Measurements from ENCODE around the gene RTN4. TPM values are rescaled to one million over a fixed set of nuclear protein-coding genes. Genes with fewer than 3 reads are reported as not detected.

The RTN4 gene
- polyA plus RNA-seq, 3 donors = 111 to 163 (median 158) TPM

- no peak for TF ChIP-seq CTCF (IDR thresholded peaks at IDR 0.05)
- Histone ChIP-seq H2AFZ (ENCODE audit: insufficient read depth, low read depth, low read length, poor library complexity, severe bottlenecking) (no peak overlapping the region), H3K9ac (ENCODE audit: insufficient read depth, low read length, poor library complexity, severe bottlenecking) (no peak overlapping the region), H3K4me3 (replicated peaks in 1 of 3; ENCODE audit: low read depth in 2 of 3, low read length in 3 of 3) (no peak overlapping the region), H3K27me3 (ENCODE audit: control insufficient read depth in 2 of 2, insufficient read depth in 2 of 2, low read length in 2 of 2) (no peaks in the 10 kb centered on the region), H3K4me1 (ENCODE audit: control insufficient read depth in 1 of 2, insufficient read depth in 2 of 2, low read length in 2 of 2) (no peaks in the 10 kb centered on the region), H3K36me3 (replicated peaks in 1 of 2; ENCODE audit: control insufficient read depth in 1 of 2, insufficient read depth in 2 of 2, low read length in 2 of 2) (peaks cover 30 to 51% of the 10 kb centered on the region in 2 donors), H3K27ac (ENCODE audit: low read depth in 1 of 2, low read length in 2 of 2) (no peak overlapping the region), H4K20me1 (ENCODE audit: insufficient read depth, low read length) (peaks cover 61% of the 10 kb centered on the region), H3K79me2 (ENCODE audit: insufficient read depth, low read length) (peaks cover under 1% of the 10 kb centered on the region), H3K9me3 (replicated peaks in 1 of 2; ENCODE audit: control insufficient read depth in 1 of 2, insufficient read depth in 1 of 2, low read length in 2 of 2) (no peaks in the 10 kb centered on the region), H3K4me2 (replicated peaks; ENCODE audit: extremely low read depth, low read length, poor library complexity, severe bottlenecking) (no peak overlapping the region)
- intact Hi-C loops (cut with micrococcal nuclease) = no loop called here
- Mint-ChIP-seq H3K27ac (peak overlapping the region in 2 of 7 donors; percentile 2 to 22), H3K9me3 (peaks cover 0 to 2% (median 0%) of the 10 kb centered on the region in 7 donors), H3K4me3 (no peak overlapping the region), H3K27me3 (ENCODE audit: low read depth in 3 of 3) (no peaks in the 10 kb centered on the region), H3K4me1 (peaks cover 3% of the 10 kb centered on the region), H3K36me3 (peaks cover 47% of the 10 kb centered on the region in 2 donors)
- 100% methylated on average over 16 of the region's 18 CpGs for WGBS (ENCODE audit: insufficient coverage)
- DNase-seq = no peak
These were observed 82.4 kb downstream of the RTN4 start for GRCh38 chr2:54967759-54968365.

GRCh38 chr2:54967269-54967668 lies 83.0 kb downstream of the RTN4 start:
- H3K27me3 Mint-ChIP-seq (ENCODE audit: low read depth in 3 of 3) = no peaks in the 10 kb centered on the region
- Histone ChIP-seq H2AFZ (ENCODE audit: insufficient read depth, low read depth, low read length, poor library complexity, severe bottlenecking) (no peak overlapping the region), H3K4me2 (replicated peaks; ENCODE audit: extremely low read depth, low read length, poor library complexity, severe bottlenecking) (no peak overlapping the region), H3K9me3 (replicated peaks in 1 of 2; ENCODE audit: control insufficient read depth in 1 of 2, insufficient read depth in 1 of 2, low read length in 2 of 2) (no peaks in the 10 kb centered on the region), H3K4me3 (replicated peaks in 1 of 3; ENCODE audit: low read depth in 2 of 3, low read length in 3 of 3) (no peak overlapping the region), H3K27me3 (ENCODE audit: control insufficient read depth in 2 of 2, insufficient read depth in 2 of 2, low read length in 2 of 2) (no peaks in the 10 kb centered on the region), H3K79me2 (ENCODE audit: insufficient read depth, low read length) (no peaks in the 10 kb centered on the region), H3K27ac (ENCODE audit: low read depth in 1 of 2, low read length in 2 of 2) (no peak overlapping the region), H3K4me1 (ENCODE audit: control insufficient read depth in 1 of 2, insufficient read depth in 2 of 2, low read length in 2 of 2) (no peaks in the 10 kb centered on the region), H3K9ac (ENCODE audit: insufficient read depth, low read length, poor library complexity, severe bottlenecking) (no peak overlapping the region), H4K20me1 (ENCODE audit: insufficient read depth, low read length) (peaks cover 55% of the 10 kb centered on the region), H3K36me3 (replicated peaks in 1 of 2; ENCODE audit: control insufficient read depth in 1 of 2, insufficient read depth in 2 of 2, low read length in 2 of 2) (peaks cover 24 to 45% of the 10 kb centered on the region in 2 donors)
- WGBS (ENCODE audit: insufficient coverage) = no CpG with 5 or more reads among the region's 4 CpGs
- DNase-seq = no peak
- H3K9me3 Mint-ChIP-seq = peaks cover 0 to 2% (median 0%) of the 10 kb centered on the region in 7 donors
- H3K27ac Mint-ChIP-seq = peak overlapping the region in 3 of 7 donors; percentile 4 to 40 (median 21)
- H3K4me1 Mint-ChIP-seq = peaks cover 3% of the 10 kb centered on the region
- intact Hi-C loops (cut with micrococcal nuclease) = no loop called here
- H3K4me3 Mint-ChIP-seq = no peak overlapping the region
- TF ChIP-seq CTCF (IDR thresholded peaks at IDR 0.05) = no peak
- peaks cover 42 to 43% of the 10 kb centered on the region in 2 donors for H3K36me3 Mint-ChIP-seq
